GM12892 (cell line): ENCODE measurements around the gene PARP9.

Experiments
- POLR2A ChIP-seq: IDR thresholded peaks from 2 replicates; pipeline ENCODE4 v1.6.1; 2011; ENCODE audit warnings: low read depth, low read length, control low read depth
- POLR2AphosphoS5 ChIP-seq: IDR thresholded peaks from 2 replicates; pipeline ENCODE4 v1.6.1; 2011; ENCODE audit warnings: low read depth, low read length, control low read depth
- TAF1 ChIP-seq: IDR thresholded peaks from 2 replicates; pipeline ENCODE4 v1.6.1; 2011; ENCODE audit warnings: low read depth, mild to moderate bottlenecking, control low read depth, low read length, borderline replicate concordance

DNA sequence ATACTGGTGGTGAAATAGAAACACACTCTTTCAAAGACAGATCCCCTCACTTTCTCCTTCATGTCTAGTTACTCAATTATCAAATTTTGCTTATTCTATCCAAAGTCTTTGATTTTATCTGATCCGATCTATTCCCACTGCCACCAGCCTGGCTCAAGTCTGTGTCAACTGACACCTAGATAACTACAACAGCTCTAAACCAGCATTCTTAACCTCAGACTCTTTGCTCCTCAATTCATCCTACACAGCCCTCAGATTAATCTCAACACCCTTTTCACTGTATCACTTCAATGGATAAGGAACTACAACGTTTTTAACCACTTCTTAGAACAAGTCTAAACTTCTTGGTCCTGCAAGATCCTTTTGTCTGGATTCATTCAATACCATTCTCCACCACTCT, 58.4 kb downstream of the PARP9 start:
- TF ChIP-seq POLR2A (no peak), POLR2AphosphoS5 (no peak), TAF1 (no peak)
